NCI-H510A (cell line): ENCODE data around the gene GNAI3.
A peak's percentile ranks its signal among the peaks of the same experiment; 100 is the strongest.

Experiments used
- DNase-seq: peaks from one replicate; lab custom pipeline; 2025; lab: John Stamatoyannopoulos, UW

GNAI3 gene

GRCh38 chr1:109527098-109527811 lies 21.2 kb upstream of the GNAI3 start:
- no peak for DNase-seq

- DNase-seq: no peak
Measured at GRCh38 chr1:109527846-109528695, 20.3 kb upstream of the GNAI3 start.

- no peak for DNase-seq
Measured at GRCh38 chr1:109528712-109529111, 19.7 kb upstream of the GNAI3 start.

- DNase-seq: no peak
Measured at GRCh38 chr1:109529881-109530456, 18.4 kb upstream of the GNAI3 start.

GRCh38 chr1:109530457-109531087 lies 17.8 kb upstream of the GNAI3 start:
- peak; percentile 32 for DNase-seq

- DNase-seq: no peak
Measured at GRCh38 chr1:109531380-109531779, 17.0 kb upstream of the GNAI3 start.

- no peak for DNase-seq
Measured at GRCh38 chr1:109531826-109532364, 16.5 kb upstream of the GNAI3 start.

GRCh38 chr1:109532365-109533136 lies 15.9 kb upstream of the GNAI3 start:
- DNase-seq: peak; percentile 38

- DNase-seq: no peak
Measured at GRCh38 chr1:109534307-109534858, 14.0 kb upstream of the GNAI3 start.

GRCh38 chr1:109535481-109535880 lies 12.9 kb upstream of the GNAI3 start:
- no peak for DNase-seq

GRCh38 chr1:109535971-109536491 lies 12.4 kb upstream of the GNAI3 start:
- no peak for DNase-seq

- no peak for DNase-seq
Measured at GRCh38 chr1:109537450-109538178, 10.8 kb upstream of the GNAI3 start.

- DNase-seq: no peak
Measured at GRCh38 chr1:109538827-109539555, 9.4 kb upstream of the GNAI3 start.

GRCh38 chr1:109539676-109540075 lies 8.7 kb upstream of the GNAI3 start, which contains the start of gene GPR61:
GPR61 (plus strand) TSS chr1:109539872; CDS start chr1:109543023, 3,151 bp downstream.
- no peak for DNase-seq

- DNase-seq: no peak
Measured at GRCh38 chr1:109541102-109541501, 7.3 kb upstream of the GNAI3 start.

- no peak for DNase-seq
Measured at GRCh38 chr1:109542657-109543056, 5.8 kb upstream of the GNAI3 start.

- DNase-seq: no peak
Measured at GRCh38 chr1:109543283-109543987, 5.0 kb upstream of the GNAI3 start.

GRCh38 chr1:109543988-109544735 lies 4.3 kb upstream of the GNAI3 start:
- no peak for DNase-seq
